GM18520 (cell line): ENCODE measurements around the gene ADPGK.
"Not testable (repeated sequence)": the region's sequence is repeated elsewhere in the genome, so short reads cannot be mapped to it uniquely, and the experiment has no call there.

ENCODE experiments used
- ATAC-seq: cut with Tn5 transposase; IDR thresholded peaks from one replicate; pipeline ENCODE4 v1.9.1; 2021; ENCODE audit not compliant: unreplicated experiment

The ADPGK gene

GRCh38 chr15:72783640-72784455 lies at the start of gene ADPGK:
Gene ADPGK, minus strand, starts transcription at chr15:72783758. Its CDS starts 67 bp downstream, at chr15:72783691.
- peak; percentile 74 for ATAC-seq

- ATAC-seq: no peak
These were observed 43.7 kb upstream of the ADPGK start for GRCh38 chr15:72827226-72827625.

- ATAC-seq: no peak
These were observed 43.1 kb upstream of the ADPGK start for GRCh38 chr15:72826611-72827010.

GRCh38 chr15:72825829-72826228 lies 42.3 kb upstream of the ADPGK start:
- ATAC-seq: no peak

- ATAC-seq: no peak
These were observed 41.2 kb upstream of the ADPGK start for GRCh38 chr15:72824781-72825180.

GRCh38 chr15:72824112-72824511 lies 40.6 kb upstream of the ADPGK start:
- no peak for ATAC-seq

GRCh38 chr15:72820278-72820677 lies 36.7 kb upstream of the ADPGK start:
- no peak for ATAC-seq

GRCh38 chr15:72818632-72819031 lies 35.1 kb upstream of the ADPGK start:
- ATAC-seq: no peak

GRCh38 chr15:72813345-72814004 lies 29.9 kb upstream of the ADPGK start:
- ATAC-seq: no peak

- ATAC-seq: no peak
These were observed 25.8 kb upstream of the ADPGK start for GRCh38 chr15:72809329-72809728.

- not testable (repeated sequence) for ATAC-seq
These were observed 23.8 kb upstream of the ADPGK start for GRCh38 chr15:72807346-72807745.

- ATAC-seq: no peak
These were observed 19.4 kb upstream of the ADPGK start for GRCh38 chr15:72803006-72803405.

- ATAC-seq: no peak
These were observed 18.2 kb upstream of the ADPGK start for GRCh38 chr15:72801590-72802325.

GRCh38 chr15:72800833-72801481 lies 17.4 kb upstream of the ADPGK start:
- no peak for ATAC-seq

- ATAC-seq: no peak
These were observed 14.3 kb upstream of the ADPGK start for GRCh38 chr15:72797834-72798233.

- no peak for ATAC-seq
These were observed 13.8 kb upstream of the ADPGK start for GRCh38 chr15:72797338-72797689.

- no peak for ATAC-seq
These were observed 13.2 kb upstream of the ADPGK start for GRCh38 chr15:72796515-72797337.

GRCh38 chr15:72796210-72796514 lies 12.6 kb upstream of the ADPGK start:
- ATAC-seq: no peak

GRCh38 chr15:72793766-72794660 lies 10.5 kb upstream of the ADPGK start:
- ATAC-seq: no peak

GRCh38 chr15:72792431-72792830 lies 8.9 kb upstream of the ADPGK start:
- no peak for ATAC-seq
